H1 (cell line): ENCODE measurements around the gene DGUOK. TPM values are rescaled to one million over a fixed set of nuclear protein-coding genes. Genes with fewer than 3 reads are reported as not detected.

ENCODE experiments used
- CTCF ChIA-PET: fragments of 300-600 bp; sonication (Branson Sonifier 250); formaldehyde crosslinking; loops from one replicate; lab custom pipeline; 2021; ENCODE audit not compliant: partially characterized antibody; lab: Charles Lee
- POLR2A ChIA-PET: fragments of 300-600 bp; sonication (Branson Sonifier 250); formaldehyde crosslinking; loops from one replicate; lab custom pipeline; 2021; ENCODE audit warnings: inconsistent platforms; ENCODE audit not compliant: partially characterized antibody; lab: Charles Lee
- DNase-seq, 2 experiments: peaks; one replicate each; pipeline versions ENCODE4 v3.0.0 to v3.0.0-alpha.2; 2010 to 2022; ENCODE audit warnings: low spot score in 2 of 2, low read depth in 1 of 2, mixed read lengths in 1 of 2
- FAIRE-seq: peaks from 2 replicates; lab custom pipeline; 2011; peaks lifted over from hg19 to GRCh38; lab: Jason Lieb, UNC
- H2AFZ ChIP-seq: 2 replicates; pipeline ENCODE4 v1.8.1; 2012; ENCODE audit warnings: low read length, inconsistent platforms
- H2AK5ac ChIP-seq: 2 replicates; pipeline ENCODE4 v1.6.1; 2013; ENCODE audit warnings: low read depth, low read length
- H2BK120ac ChIP-seq: replicated peaks from 2 replicates; pipeline ENCODE3; 2013; ENCODE audit warnings: low read depth, low read length, inconsistent platforms
- H2BK12ac ChIP-seq: 2 replicates; pipeline ENCODE4 v1.6.1; 2013; ENCODE audit warnings: low read depth, low read length
- H2BK15ac ChIP-seq: 2 replicates; pipeline ENCODE4 v1.6.1; 2013; ENCODE audit warnings: low read length
- H2BK20ac ChIP-seq: 2 replicates; pipeline ENCODE4 v1.6.1; 2013; ENCODE audit warnings: low read length
- H2BK5ac ChIP-seq: 2 replicates; pipeline ENCODE4 v1.6.1; 2013; ENCODE audit warnings: low read depth, low read length
- H3K14ac ChIP-seq: 2 replicates; pipeline ENCODE4 v1.6.1; 2013; ENCODE audit warnings: inconsistent platforms; ENCODE audit not compliant: insufficient read length
- H3K18ac ChIP-seq: 2 replicates; pipeline ENCODE4 v1.6.1; 2013; ENCODE audit warnings: low read length; ENCODE audit errors: extremely low read depth
- H3K23ac ChIP-seq: 2 replicates; pipeline ENCODE4 v1.6.1; 2013; ENCODE audit warnings: inconsistent platforms; ENCODE audit not compliant: insufficient read length
- H3K23me2 ChIP-seq: 2 replicates; pipeline ENCODE4 v1.6.1; 2013; ENCODE audit warnings: low read depth, low read length
- H3K27ac ChIP-seq: 2 replicates; pipeline ENCODE4 v1.6.1; 2011; ENCODE audit warnings: low read depth, low read length, inconsistent platforms
- H3K27me3 ChIP-seq, 4 experiments: replicated peaks in 1 of 4; 1 replicate in 1 of 4; 2 replicates in 3 of 4; pipeline versions ENCODE4 v1.6.1 to v1.8.1; 2011 to 2013; ENCODE audit warnings: low read length in 3 of 4, mild to moderate bottlenecking in 3 of 4, inconsistent platforms in 2 of 4, mixed read lengths in 2 of 4, moderate library complexity in 1 of 4; ENCODE audit not compliant: control insufficient read depth in 3 of 4, insufficient read depth in 3 of 4; ENCODE audit errors: extremely low read depth in 1 of 4
- H3K36me3 ChIP-seq, 4 experiments: 2 replicates each; pipeline versions ENCODE4 v1.6.1 to v1.8.1; 2011 to 2013; ENCODE audit warnings: mild to moderate bottlenecking in 4 of 4, low read length in 3 of 4, moderate library complexity in 2 of 4, control low read depth in 1 of 4, inconsistent platforms in 1 of 4; ENCODE audit not compliant: insufficient read depth in 4 of 4, control insufficient read depth in 2 of 4
- H3K4ac ChIP-seq: replicated peaks from 2 replicates; pipeline ENCODE3; 2013; ENCODE audit warnings: low read length, low read depth, mixed read lengths, inconsistent platforms; ENCODE audit not compliant: insufficient read length
- H3K4me1 ChIP-seq, 4 experiments: replicated peaks in 1 of 4; 1 replicate in 1 of 4; 2 replicates in 3 of 4; pipeline versions ENCODE4 v1.6.1 to v1.8.1; 2011 to 2013; ENCODE audit warnings: low read length in 3 of 4, inconsistent platforms in 2 of 4, mixed read lengths in 1 of 4; ENCODE audit not compliant: insufficient read depth in 4 of 4, control insufficient read depth in 3 of 4
- H3K4me2 ChIP-seq, 2 experiments: 2 replicates each; pipeline versions ENCODE4 v1.6.1 to v1.8.1; 2011 to 2013; ENCODE audit warnings: low read depth in 2 of 2, low read length in 2 of 2, control low read depth in 1 of 2, inconsistent platforms in 1 of 2, mild to moderate bottlenecking in 1 of 2; ENCODE audit not compliant: insufficient read depth in 1 of 2
- H3K4me3 ChIP-seq, 4 experiments: fragments of 200-600, 300-600 bp in 1 of 4; sonication (generic), shearing (Covaris generic), sonication (Bioruptor Twin) in 1 of 4; 2 replicates each; pipeline versions ENCODE4 v1.5.1 to v1.8.1; 2011 to 2016; ENCODE audit warnings: low read length in 4 of 4, low read depth in 3 of 4, control low read depth in 2 of 4, inconsistent platforms in 2 of 4, mild to moderate bottlenecking in 2 of 4, mixed read lengths in 1 of 4, moderate library complexity in 1 of 4; ENCODE audit not compliant: insufficient read depth in 2 of 4; ENCODE audit errors: extremely low read depth in 1 of 4
- H3K56ac ChIP-seq: replicated peaks from 2 replicates; pipeline ENCODE3; 2013; ENCODE audit warnings: low read depth, mild to moderate bottlenecking, mixed read lengths, low read length, inconsistent platforms; ENCODE audit not compliant: insufficient read length
- H3K79me1 ChIP-seq: 2 replicates; pipeline ENCODE4 v1.6.1; 2013; ENCODE audit warnings: low read depth, low read length, control low read depth
- H3K79me2 ChIP-seq, 2 experiments: 2 replicates each; pipeline versions ENCODE4 v1.6.1 to v1.8.1; 2012 to 2013; ENCODE audit warnings: low read length in 2 of 2, mild to moderate bottlenecking in 2 of 2, inconsistent platforms in 1 of 2; ENCODE audit not compliant: insufficient read depth in 2 of 2, control insufficient read depth in 1 of 2
- H3K9ac ChIP-seq, 4 experiments: replicated peaks in 1 of 4; 1 replicate in 1 of 4; 2 replicates in 3 of 4; pipeline versions ENCODE4 v1.6.1 to v1.8.1; 2011 to 2013; ENCODE audit warnings: low read depth in 3 of 4, low read length in 3 of 4, control low read depth in 2 of 4, mild to moderate bottlenecking in 2 of 4, moderate library complexity in 2 of 4, inconsistent platforms in 1 of 4; ENCODE audit errors: extremely low read depth in 1 of 4
- H3K9me3 ChIP-seq, 2 experiments: 2 replicates each; pipeline versions ENCODE4 v1.6.1 to v1.8.1; 2012 to 2013; ENCODE audit warnings: mild to moderate bottlenecking in 2 of 2, moderate library complexity in 2 of 2, control low read depth in 1 of 2, inconsistent platforms in 1 of 2, low read depth in 1 of 2, low read length in 1 of 2, mixed read lengths in 1 of 2; ENCODE audit not compliant: insufficient read depth in 2 of 2
- H4K20me1 ChIP-seq, 2 experiments: replicated peaks in 1 of 2; 2 replicates each; pipeline versions ENCODE3 to v1.8.1; 2011 to 2013; ENCODE audit warnings: inconsistent platforms in 2 of 2, low read length in 2 of 2, mild to moderate bottlenecking in 1 of 2; ENCODE audit not compliant: insufficient read depth in 2 of 2, control insufficient read depth in 1 of 2
- H4K5ac ChIP-seq: 2 replicates; pipeline ENCODE4 v1.6.1; 2013; ENCODE audit warnings: low read length, low read depth, mixed read lengths, inconsistent platforms; ENCODE audit not compliant: insufficient read length
- H4K8ac ChIP-seq: 2 replicates; pipeline ENCODE4 v1.8.0; 2013; ENCODE audit warnings: mild to moderate bottlenecking, moderate library complexity, low read length, inconsistent platforms; ENCODE audit not compliant: insufficient read depth; ENCODE audit errors: extremely low read depth
- H4K91ac ChIP-seq: replicated peaks from 2 replicates; pipeline ENCODE3; 2013; ENCODE audit warnings: low read length, mixed read lengths, inconsistent platforms; ENCODE audit not compliant: insufficient read length
- WGBS, 2 experiments: shearing (Covaris generic) in 1 of 2; methylation state at CpG; one replicate each; pipeline versions ENCODE4 v1.1.6 to v1.1.7; 2013 to 2015; ENCODE audit warnings: low lambda C conversion rate in 2 of 2, mixed read lengths in 2 of 2, inconsistent platforms in 1 of 2, low coverage in 1 of 2, missing lambda C conversion rate in 1 of 2; ENCODE audit not compliant: insufficient replicate concordance in 2 of 2, insufficient coverage in 1 of 2, insufficient read length in 1 of 2; ENCODE audit errors: extremely low coverage in 1 of 2, missing lambda C conversion rate in 1 of 2; 5-methylcytosine and 5-hydroxymethylcytosine counted together
- polyA plus RNA-seq, 7 experiments: library from polyadenylated mRNA; depleted of rRNA in 3 of 7; stranded (reverse) in 5 of 7; unstranded in 2 of 7; fragments of >200 nt in 5 of 7; fragments of 200-250 nt in 2 of 7; gene quantifications; 1 replicate in 5 of 7; 2 replicates in 1 of 7; 4 replicates in 1 of 7; pipeline versions ENCODE4 v1.2.1 to v1.2.3, GENCODE V29; 2011 to 2013; ENCODE audit warnings: missing spikeins in 2 of 7, mixed read lengths in 2 of 7
- total RNA-seq: library from RNA; stranded (reverse); fragmentation: NEBNext Ultra II Directional; extraction: Animal tissue kit (Norgen Biotek cat#: 25700); gene quantifications from 2 replicates; pipeline ENCODE4 v1.2.1, GENCODE V29; 2021

The DGUOK gene
- total and polyA plus RNA-seq, 2 of the 8 experiments (the other 6 are each of a cell fraction or from before 2014, with no cell fraction given) = 110 to 168 TPM

DNA sequence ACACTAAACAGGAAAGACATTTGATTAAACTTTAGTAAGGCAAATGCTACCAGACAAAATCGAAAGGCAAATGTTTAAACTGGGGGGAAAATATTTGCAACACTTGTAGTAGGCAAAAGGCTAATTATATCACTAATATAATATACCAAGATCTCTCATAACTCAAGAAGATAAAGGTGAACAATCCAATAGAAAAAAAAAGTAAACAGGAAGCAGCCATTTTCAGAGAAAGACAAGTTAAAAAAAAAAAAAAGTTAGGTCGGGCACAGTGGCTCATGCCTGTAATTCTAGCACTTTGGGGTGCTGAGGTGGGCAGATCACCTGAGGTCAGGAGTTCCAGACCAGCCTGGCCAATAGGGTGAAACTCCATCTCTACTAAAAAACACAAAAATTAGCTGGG is 38.3 kb upstream of the DGUOK start:
- no peak overlapping the region for H3K56ac ChIP-seq
- CTCF ChIA-PET = interaction anchor here (1.1 kb wide), 1 partner anchor 46 kb away, joined by 3 read pairs; no protein-coding TSS in a partner anchor
- 91% methylated on average over 1 of the region's 2 CpGs; no CpG with 5 or more reads in 1 of the 2 experiments for WGBS, 2 experiments
- no peak overlapping the region for H3K27ac ChIP-seq
- H2AK5ac ChIP-seq = no peak overlapping the region
- no peak overlapping the region for H3K18ac ChIP-seq
- no peak overlapping the region for H3K4ac ChIP-seq
- H3K36me3 ChIP-seq = no peaks in the 10 kb centered on the region
- H3K79me1 ChIP-seq = no peaks in the 10 kb centered on the region
- H2BK20ac ChIP-seq = no peak overlapping the region
- no peak overlapping the region for H3K4me2 ChIP-seq
- H3K79me2 ChIP-seq = no peaks in the 10 kb centered on the region
- no peak overlapping the region for H3K23ac ChIP-seq
- no peaks in the 10 kb centered on the region for H4K20me1 ChIP-seq
- POLR2A ChIA-PET = no interaction called here
- no peak overlapping the region for H2BK120ac ChIP-seq
- no peak overlapping the region for H2BK15ac ChIP-seq
- H4K91ac ChIP-seq = no peak overlapping the region
- no peaks in the 10 kb centered on the region for H3K27me3 ChIP-seq
- H3K4me3 ChIP-seq = no peak overlapping the region
- H4K5ac ChIP-seq = no peak overlapping the region
- H2BK12ac ChIP-seq = no peak overlapping the region
- DNase-seq (no peak), FAIRE-seq (no peak)
- H3K9me3 ChIP-seq = no peaks in the 10 kb centered on the region
- H2BK5ac ChIP-seq = no peak overlapping the region
- no peak overlapping the region for H3K9ac ChIP-seq
- no peak overlapping the region for H3K14ac ChIP-seq
- H4K8ac ChIP-seq = no peak overlapping the region
- H3K23me2 ChIP-seq = no peaks in the 10 kb centered on the region
- H2AFZ ChIP-seq = no peak overlapping the region
- peaks cover 0 to 7% (median 4%) of the 10 kb centered on the region in 4 experiments; a peak in 4 of 7 replicates for H3K4me1 ChIP-seq
